Liver (tissue), 9 donors: ENCODE data around the gene AKR1C3. TPM values are rescaled to one million over a fixed set of nuclear protein-coding genes. Genes with fewer than 3 reads are reported as not detected.
"Not testable (repeated sequence)": the region's sequence is repeated elsewhere in the genome, so short reads cannot be mapped to it uniquely, and the experiment has no call there.

Experiments used
- DNase-seq: peaks from one replicate; pipeline ENCODE4 v3.0.0-alpha.2; 2017; ENCODE audit warnings: low spot score
- H3K27ac ChIP-seq, 2 donors: one replicate each; pipeline ENCODE4 v1.7.0; 2013; ENCODE audit warnings: inconsistent platforms in 2 of 2, low read length in 2 of 2, control low read depth in 1 of 2, low read depth in 1 of 2, mild to moderate bottlenecking in 1 of 2
- H3K27me3 ChIP-seq, 4 donors: one replicate each; pipeline versions ENCODE4 v1.6.1 to v1.7.0; 2013; ENCODE audit warnings: low read length in 3 of 4, inconsistent platforms in 1 of 4, mild to moderate bottlenecking in 1 of 4, moderate library complexity in 1 of 4; ENCODE audit not compliant: control insufficient read depth in 4 of 4, insufficient read depth in 4 of 4
- H3K36me3 ChIP-seq, 4 donors: one replicate each; pipeline versions ENCODE4 v1.6.1 to v1.7.0; 2013; ENCODE audit warnings: low read length in 3 of 4, mild to moderate bottlenecking in 3 of 4, low read depth in 1 of 4, moderate library complexity in 1 of 4; ENCODE audit not compliant: control insufficient read depth in 4 of 4, insufficient read depth in 3 of 4
- H3K4me1 ChIP-seq, 4 donors: one replicate each; pipeline versions ENCODE4 v1.6.1 to v1.7.0; 2013; ENCODE audit warnings: low read length in 3 of 4, mild to moderate bottlenecking in 3 of 4, moderate library complexity in 1 of 4; ENCODE audit not compliant: control insufficient read depth in 4 of 4, insufficient read depth in 4 of 4
- H3K4me3 ChIP-seq, 3 donors: one replicate each; pipeline versions ENCODE4 v1.6.1 to v1.7.0; 2013; ENCODE audit warnings: low read length in 3 of 3, control low read depth in 1 of 3, low read depth in 1 of 3, mild to moderate bottlenecking in 1 of 3
- H3K9ac ChIP-seq, 2 donors: one replicate each; pipeline ENCODE4 v1.7.0; 2013; ENCODE audit warnings: low read length in 2 of 2, mild to moderate bottlenecking in 2 of 2, moderate library complexity in 2 of 2, control low read depth in 1 of 2, low read depth in 1 of 2
- H3K9me3 ChIP-seq, 4 donors: one replicate each; pipeline versions ENCODE4 v1.6.1 to v1.7.0; 2013; ENCODE audit warnings: low read length in 3 of 4; ENCODE audit not compliant: control insufficient read depth in 4 of 4
- ATF3 ChIP-seq: IDR thresholded peaks from 2 replicates; pipeline ENCODE4 v1.6.1; 2016; ENCODE audit warnings: antibody characterized with exemption
- EGR1 ChIP-seq, 2 donors: IDR thresholded peaks; 2 replicates each; pipeline ENCODE4 v1.6.1; 2016 to 2018; ENCODE audit warnings: antibody characterized with exemption in 2 of 2, low read depth in 2 of 2
- FOXA1 ChIP-seq: IDR thresholded peaks from 2 replicates; pipeline ENCODE4 v1.6.1; 2016; ENCODE audit warnings: antibody characterized with exemption
- FOXA2 ChIP-seq: IDR thresholded peaks from 2 replicates; pipeline ENCODE4 v1.6.1; 2016; ENCODE audit warnings: antibody characterized with exemption
- GABPA ChIP-seq, 2 donors: IDR thresholded peaks in 1 of 2; conservative IDR thresholded peaks in 1 of 2; 2 replicates each; pipeline ENCODE4 v1.6.1; 2016; ENCODE audit warnings: antibody characterized with exemption in 2 of 2, mild to moderate bottlenecking in 1 of 2, moderate library complexity in 1 of 2
- HNF4A ChIP-seq, 2 donors: conservative IDR thresholded peaks; 2 replicates each; pipeline ENCODE4 v1.6.1; 2016; ENCODE audit warnings: antibody characterized with exemption in 2 of 2, mild to moderate bottlenecking in 2 of 2
- HNF4G ChIP-seq: IDR thresholded peaks from 2 replicates; pipeline ENCODE4 v1.6.1; 2016; ENCODE audit warnings: antibody characterized with exemption
- JUND ChIP-seq, 2 donors: IDR thresholded peaks; 2 replicates each; pipeline ENCODE4 v1.6.1; 2016; ENCODE audit warnings: antibody characterized with exemption in 2 of 2
- NR2F2 ChIP-seq: IDR thresholded peaks from 2 replicates; pipeline ENCODE4 v1.6.1; 2016; ENCODE audit warnings: antibody characterized with exemption
- RAD21 ChIP-seq, 2 donors: IDR thresholded peaks; 2 replicates each; pipeline ENCODE4 v1.6.1; 2016; ENCODE audit warnings: antibody characterized with exemption in 2 of 2, mild to moderate bottlenecking in 2 of 2
- RXRA ChIP-seq, 2 donors: IDR thresholded peaks; 2 replicates each; pipeline ENCODE4 v1.6.1; 2017 to 2018; ENCODE audit warnings: antibody characterized with exemption in 2 of 2, mild to moderate bottlenecking in 1 of 2
- SP1 ChIP-seq: IDR thresholded peaks from 2 replicates; pipeline ENCODE4 v1.6.1; 2018; ENCODE audit warnings: antibody characterized with exemption, mild to moderate bottlenecking
- TAF1 ChIP-seq: conservative IDR thresholded peaks from 2 replicates; pipeline ENCODE4 v1.6.1; 2016; ENCODE audit warnings: antibody characterized with exemption, mild to moderate bottlenecking
- ZBTB33 ChIP-seq: IDR thresholded peaks from 2 replicates; pipeline ENCODE4 v1.6.1; 2016; ENCODE audit warnings: antibody characterized with exemption
- WGBS: extraction: QIAGEN DNeasy Blood & Tissue Kit; methylation state at CpG from one replicate; pipeline ENCODE4 v1.1.7; 2013; 5-methylcytosine and 5-hydroxymethylcytosine counted together
- polyA plus RNA-seq, 2 donors: library from polyadenylated mRNA; stranded (reverse) in 1 of 2; unstranded in 1 of 2; fragments of 200-250 nt in 1 of 2; fragments of >200 nt in 1 of 2; fragmentation: Nextera tagmentation in 1 of 2; extraction: Ambion mirVana in 1 of 2; gene quantifications; one replicate each; pipeline versions ENCODE4 v1.2.1 to v1.2.3, GENCODE V29; 2013 to 2015
- total RNA-seq, 2 donors: library from RNA; depleted of rRNA; stranded (reverse); fragments of >200 nt; gene quantifications; one replicate each; pipeline ENCODE4 v1.2.3, GENCODE V29; 2014
- donor health status: healthy.
- donor health status: healthy.
- donor health status: healthy.
- donor health status: healthy.
- donor health status: healthy.

AKR1C3 gene
- total and polyA plus RNA-seq, 4 donors = 65.8 to 292 (median 174) TPM

- TF ChIP-seq RAD21 (IDR thresholded peaks at IDR 0.05) (peak in 1 of 2 donors; percentile 22), FOXA1 (no peak), NR2F2 (no peak), ATF3 (no peak), FOXA2 (peak; percentile 59), TAF1 (no peak), HNF4G (no peak), HNF4A (conservative IDR thresholded peaks at IDR 0.05) (peak; percentile 37 to 49), RXRA (IDR thresholded peaks at IDR 0.05) (peak in 1 of 2 donors; percentile 38)
These were observed 1.1 kb upstream of the AKR1C3 start (continued) for GRCh38 chr10:5092848-5093790.

GRCh38 chr10:5095687-5096086 lies 1.5 kb downstream of the AKR1C3 start:
- no peak for TF ChIP-seq JUND (IDR thresholded peaks at IDR 0.05)
- H3K4me1 ChIP-seq = peaks cover 2 to 20% (median 9%) of the 10 kb centered on the region in 4 donors
- DNase-seq = no peak
- peak overlapping the region; percentile 61 to 88 (median 77) for H3K4me3 ChIP-seq
- no peaks in the 10 kb centered on the region for H3K9me3 ChIP-seq
- peak overlapping the region; percentile 62 to 67 for H3K27ac ChIP-seq
- WGBS = 51% methylated on average over 4 of the region's 4 CpGs
- no peaks in the 10 kb centered on the region for H3K27me3 ChIP-seq
- H3K9ac ChIP-seq = peak overlapping the region; percentile 73 to 88
- peaks cover 2 to 22% (median 17%) of the 10 kb centered on the region in 4 donors for H3K36me3 ChIP-seq

GRCh38 chr10:5096108-5096507 lies 1.9 kb downstream of the AKR1C3 start:
- Histone ChIP-seq H3K36me3 (peaks cover 2 to 26% (median 17%) of the 10 kb centered on the region in 4 donors), H3K9ac (peak overlapping the region in 1 of 2 donors; percentile 88), H3K4me1 (peaks cover 2 to 20% (median 9%) of the 10 kb centered on the region in 4 donors), H3K4me3 (peak overlapping the region; percentile 61 to 88 (median 77)), H3K27me3 (no peaks in the 10 kb centered on the region), H3K27ac (peak overlapping the region in 1 of 2 donors; percentile 67), H3K9me3 (no peaks in the 10 kb centered on the region)
- WGBS = 63% methylated on average over 2 of the region's 2 CpGs
- no peak for TF ChIP-seq ZBTB33
- no peak for TF ChIP-seq EGR1 (IDR thresholded peaks at IDR 0.05; ENCODE audit: low read depth in 2 of 2)
- peak in 1 of 2 donors; percentile 3 for TF ChIP-seq RAD21 (IDR thresholded peaks at IDR 0.05)
- TF ChIP-seq NR2F2 = no peak
- TF ChIP-seq HNF4A (conservative IDR thresholded peaks at IDR 0.05) = no peak
- no peak for TF ChIP-seq GABPA (IDR thresholded peaks at IDR 0.05 in 1 of 2, conservative IDR thresholded peaks at IDR 0.05 in 1 of 2)
- TF ChIP-seq SP1 = no peak
- no peak for DNase-seq

- not testable (repeated sequence) for DNase-seq, H3K4me3 ChIP-seq, H3K27me3 ChIP-seq, H3K27ac ChIP-seq, H3K9me3 ChIP-seq, H3K9ac ChIP-seq
- Histone ChIP-seq H3K36me3 (peaks cover 5 to 66% (median 32%) of the 10 kb centered on the region in 4 donors), H3K4me1 (peaks cover 0 to 18% (median 1%) of the 10 kb centered on the region in 4 donors)
- WGBS = 77% methylated on average over 3 of the region's 11 CpGs
These were observed 8.3 kb downstream of the AKR1C3 start for GRCh38 chr10:5102479-5102878.
